Endothelial cell of umbilical vein (primary cell): Measurements from ENCODE around the gene SLC15A3. TPM values are rescaled to one million over a fixed set of nuclear protein-coding genes. Genes with fewer than 3 reads are reported as not detected.

Experiments
- BruUV-seq: library from RNA; stranded (reverse); fragments of 400-500 nt; replicated peaks from 2 replicates; lab custom pipeline; 2021; lab: Mats Ljungman, UMichigan
- CTCF ChIA-PET: fragments of 300-600, 350-600 bp; sonication (Branson Sonifier 250); formaldehyde crosslinking; loops from one replicate; lab custom pipeline; 2021; ENCODE audit warnings: antibody characterized with exemption, inconsistent platforms; lab: Charles Lee
- POLR2A ChIA-PET: fragments of 300-600, 350-600 bp; sonication (Branson Sonifier 250); formaldehyde crosslinking; loops from one replicate; lab custom pipeline; 2021; ENCODE audit warnings: antibody characterized with exemption, inconsistent platforms; lab: Charles Lee
- DNase-seq: peaks from one replicate; pipeline ENCODE4 v3.0.0-alpha.2; 2011; ENCODE audit warnings: low read depth, low spot score
- FAIRE-seq: peaks from 2 replicates; lab custom pipeline; 2011; peaks lifted over from hg19 to GRCh38; lab: Jason Lieb, UNC
- H2AFZ ChIP-seq: 2 replicates; pipeline ENCODE4 v1.6.0; 2012; ENCODE audit warnings: low read depth, low read length, control low read depth, inconsistent platforms
- H3K27ac ChIP-seq: 2 replicates; pipeline ENCODE4 v1.5.1; 2011; ENCODE audit warnings: low read depth, mild to moderate bottlenecking, control low read depth, low read length, moderate library complexity; ENCODE audit not compliant: insufficient read depth
- H3K27me3 ChIP-seq, 2 experiments: 2 replicates each; pipeline versions ENCODE4 v1.6.0 to v1.6.1; 2011; ENCODE audit warnings: low read length in 2 of 2, mixed read lengths in 1 of 2; ENCODE audit not compliant: control insufficient read depth in 2 of 2, insufficient read depth in 2 of 2
- H3K36me3 ChIP-seq, 2 experiments: 2 replicates in 1 of 2; 3 replicates in 1 of 2; pipeline ENCODE4 v1.5.1; 2011; ENCODE audit warnings: low read length in 2 of 2, mild to moderate bottlenecking in 1 of 2, moderate library complexity in 1 of 2; ENCODE audit not compliant: control insufficient read depth in 2 of 2, insufficient read depth in 2 of 2; ENCODE audit errors: extremely low read depth in 1 of 2
- H3K4me1 ChIP-seq: 3 replicates; pipeline ENCODE4 v1.5.1; 2011; ENCODE audit warnings: mild to moderate bottlenecking, low read length; ENCODE audit not compliant: control insufficient read depth, insufficient read depth; ENCODE audit errors: extremely low read depth
- H3K4me2 ChIP-seq: 2 replicates; pipeline ENCODE4 v1.6.1; 2011; ENCODE audit warnings: low read length, control low read depth, mixed read lengths; ENCODE audit not compliant: insufficient read depth
- H3K4me3 ChIP-seq, 3 experiments: fragments of 200-600 bp in 1 of 3; sonication (generic), shearing (Covaris generic) in 1 of 3; replicated peaks in 1 of 3; 2 replicates each; pipeline ENCODE4 v1.5.1; 2011 to 2016; ENCODE audit warnings: control low read depth in 3 of 3, low read length in 3 of 3, mild to moderate bottlenecking in 2 of 3, inconsistent platforms in 1 of 3, low read depth in 1 of 3, moderate library complexity in 1 of 3; ENCODE audit not compliant: insufficient read depth in 1 of 3
- H3K79me2 ChIP-seq: 2 replicates; pipeline ENCODE4 v1.6.0; 2012; ENCODE audit warnings: low read length, inconsistent platforms; ENCODE audit not compliant: control insufficient read depth, insufficient read depth
- H3K9ac ChIP-seq: replicated peaks from 2 replicates; pipeline ENCODE3; 2011; ENCODE audit warnings: low read length, control low read depth; ENCODE audit not compliant: insufficient read depth; ENCODE audit errors: extremely low read depth
- H3K9me1 ChIP-seq: replicated peaks from 3 replicates; pipeline ENCODE4 v1.6.0; 2011; ENCODE audit warnings: mild to moderate bottlenecking, low read length; ENCODE audit not compliant: control insufficient read depth, insufficient read depth; ENCODE audit errors: extremely low read depth
- H3K9me3 ChIP-seq: replicated peaks from 2 replicates; pipeline ENCODE4 v1.5.1; 2012; ENCODE audit warnings: low read length, inconsistent platforms; ENCODE audit not compliant: control insufficient read depth, insufficient read depth
- H4K20me1 ChIP-seq: replicated peaks from 2 replicates; pipeline ENCODE3; 2011; ENCODE audit warnings: mild to moderate bottlenecking, low read length; ENCODE audit not compliant: control insufficient read depth, insufficient read depth; ENCODE audit errors: extremely low read depth
- EZH2 ChIP-seq: IDR thresholded peaks from 2 replicates; pipeline ENCODE4 v1.6.1; 2012; ENCODE audit warnings: borderline replicate concordance, low read depth, mild to moderate bottlenecking, moderate library complexity, low read length, inconsistent platforms; ENCODE audit not compliant: severe bottlenecking
- FOS ChIP-seq: IDR thresholded peaks from 2 replicates; pipeline ENCODE4 v1.6.1; 2011; ENCODE audit warnings: mild to moderate bottlenecking, low read length, moderate library complexity, borderline replicate concordance; ENCODE audit not compliant: insufficient read depth
- GATA2 ChIP-seq: IDR thresholded peaks from 2 replicates; pipeline ENCODE4 v1.7.0; 2011; ENCODE audit warnings: low read depth, mild to moderate bottlenecking, moderate library complexity, mixed read lengths, low read length; ENCODE audit not compliant: insufficient read length, insufficient read depth
- JUN ChIP-seq: IDR thresholded peaks from 2 replicates; pipeline ENCODE4 v1.6.1; 2011; ENCODE audit warnings: borderline replicate concordance, low read depth; ENCODE audit not compliant: insufficient read length, insufficient read depth
- MYC ChIP-seq: IDR thresholded peaks from one replicate; pipeline ENCODE4 v1.6.1; 2011; ENCODE audit warnings: mild to moderate bottlenecking, low read depth, low read length
- POLR2A ChIP-seq: IDR thresholded peaks from 2 replicates; pipeline ENCODE4 v1.6.1; 2012; ENCODE audit warnings: low read depth, mild to moderate bottlenecking, control low read depth, low read length
- POLR2AphosphoS5 ChIP-seq: IDR thresholded peaks from 2 replicates; pipeline ENCODE4 v1.6.1; 2012; ENCODE audit warnings: low read depth, mild to moderate bottlenecking, control low read depth, low read length, moderate library complexity; ENCODE audit not compliant: insufficient read depth
- dilution Hi-C: fragments of 300-500 bp; cut with MboI; formaldehyde crosslinking; loops from one replicate; pipeline ENCODE4 v1.15.0; 2019; ENCODE audit warnings: low sequenced_read_pairs; ENCODE audit not compliant: extremely low pct_ligation_motif_present
- intact Hi-C: fragments of 100-400 bp; cut with micrococcal nuclease; formaldehyde crosslinking; loops from one replicate; pipeline ENCODE4 v1.10.0; 2022
- polyA plus RNA-seq, 4 experiments: library from polyadenylated mRNA; depleted of rRNA in 3 of 4; stranded (reverse) in 3 of 4; unstranded in 1 of 4; fragments of >200 nt; gene quantifications; 2 replicates each; pipeline versions ENCODE4 v1.2.1 to v1.2.3, GENCODE V29; 2011 to 2012; ENCODE audit warnings: missing spikeins in 1 of 4
- total RNA-seq: library from RNA; stranded (reverse); gene quantifications from 2 replicates; pipeline ENCODE4 v1.2.3, GENCODE V29; 2021
- TF ChIP-seq, protein P1 (sequence below): IDR thresholded peaks from 2 replicates; pipeline ENCODE4 v1.6.1; 2011; ENCODE audit not compliant: insufficient read depth, insufficient read length
- TF ChIP-seq, protein P2 (sequence below), 2 donors: IDR thresholded peaks; 1 replicate in 1 of 2; 2 replicates in 1 of 2; pipeline ENCODE4 v1.5.1; 2011; ENCODE audit warnings: low read length in 2 of 2, mild to moderate bottlenecking in 2 of 2, moderate library complexity in 2 of 2, control low read depth in 1 of 2, inconsistent platforms in 1 of 2, low read depth in 1 of 2; ENCODE audit not compliant: insufficient read depth in 1 of 2; ENCODE audit errors: extremely low read depth in 1 of 2

The SLC15A3 gene
- total and polyA plus RNA-seq, 2 donors (not counting 3 experiments of a cell fraction or from before 2014, with no cell fraction given): 3.3 to 4.4 TPM

DNA sequence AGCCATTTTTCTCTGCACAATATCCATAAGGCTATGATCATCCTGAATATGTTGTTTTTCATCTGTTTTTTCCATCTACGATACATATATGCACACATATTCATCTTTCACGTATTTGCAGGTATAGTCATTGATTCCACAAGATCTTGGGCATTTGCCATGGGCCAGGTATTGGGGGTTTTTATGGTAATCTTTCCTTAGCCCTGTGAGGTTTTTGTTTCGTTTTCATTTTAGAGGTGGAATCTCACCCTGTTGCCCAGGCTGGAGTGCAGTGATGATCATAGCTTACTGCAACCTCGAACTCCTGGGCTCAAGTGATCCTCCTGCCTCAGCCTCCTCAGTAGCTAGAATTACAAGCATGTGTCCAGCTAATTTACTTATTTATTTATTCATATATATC, 39.5 kb upstream of the SLC15A3 start:
- intact Hi-C loops: no loop called here
- no peak overlapping the region for H3K4me2 ChIP-seq
- no peaks in the 10 kb centered on the region for H3K36me3 ChIP-seq
- no peak overlapping the region for H3K27ac ChIP-seq
- H3K9me1 ChIP-seq: no peaks in the 10 kb centered on the region
- no TSS peak for BruUV-seq
- dilution Hi-C loops: no loop called here
- H4K20me1 ChIP-seq: no peaks in the 10 kb centered on the region
- no peak overlapping the region for H3K9ac ChIP-seq
- DNase-seq (no peak), FAIRE-seq (no peak)
- H3K4me1 ChIP-seq: no peaks in the 10 kb centered on the region
- H3K9me3 ChIP-seq: no peaks in the 10 kb centered on the region
- POLR2A ChIA-PET: interaction anchor here (0.7 kb wide), 2 partner anchors 82 to 180 kb away, joined by 3 read pairs; no protein-coding TSS in a partner anchor
- TF ChIP-seq FOS: no peak
- TF ChIP-seq MYC: no peak
- no peak for TF ChIP-seq POLR2AphosphoS5
- TF ChIP-seq, protein P1, sequence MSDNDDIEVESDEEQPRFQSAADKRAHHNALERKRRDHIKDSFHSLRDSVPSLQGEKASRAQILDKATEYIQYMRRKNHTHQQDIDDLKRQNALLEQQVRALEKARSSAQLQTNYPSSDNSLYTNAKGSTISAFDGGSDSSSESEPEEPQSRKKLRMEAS: no peak
- TF ChIP-seq, protein P2, sequence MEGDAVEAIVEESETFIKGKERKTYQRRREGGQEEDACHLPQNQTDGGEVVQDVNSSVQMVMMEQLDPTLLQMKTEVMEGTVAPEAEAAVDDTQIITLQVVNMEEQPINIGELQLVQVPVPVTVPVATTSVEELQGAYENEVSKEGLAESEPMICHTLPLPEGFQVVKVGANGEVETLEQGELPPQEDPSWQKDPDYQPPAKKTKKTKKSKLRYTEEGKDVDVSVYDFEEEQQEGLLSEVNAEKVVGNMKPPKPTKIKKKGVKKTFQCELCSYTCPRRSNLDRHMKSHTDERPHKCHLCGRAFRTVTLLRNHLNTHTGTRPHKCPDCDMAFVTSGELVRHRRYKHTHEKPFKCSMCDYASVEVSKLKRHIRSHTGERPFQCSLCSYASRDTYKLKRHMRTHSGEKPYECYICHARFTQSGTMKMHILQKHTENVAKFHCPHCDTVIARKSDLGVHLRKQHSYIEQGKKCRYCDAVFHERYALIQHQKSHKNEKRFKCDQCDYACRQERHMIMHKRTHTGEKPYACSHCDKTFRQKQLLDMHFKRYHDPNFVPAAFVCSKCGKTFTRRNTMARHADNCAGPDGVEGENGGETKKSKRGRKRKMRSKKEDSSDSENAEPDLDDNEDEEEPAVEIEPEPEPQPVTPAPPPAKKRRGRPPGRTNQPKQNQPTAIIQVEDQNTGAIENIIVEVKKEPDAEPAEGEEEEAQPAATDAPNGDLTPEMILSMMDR (IDR thresholded peaks at IDR 0.05; ENCODE audit: extremely low read depth in 1 of 2, insufficient read depth in 1 of 2, low read depth in 1 of 2, low read length in 2 of 2): no peak
- TF ChIP-seq EZH2: no peak
- no peak for TF ChIP-seq JUN
- no peak for TF ChIP-seq GATA2
- TF ChIP-seq POLR2A: no peak
- H3K79me2 ChIP-seq: no peaks in the 10 kb centered on the region
- CTCF ChIA-PET: interaction anchor here (1.3 kb wide), 1 partner anchor 21 kb away, joined by 6 read pairs; no protein-coding TSS in a partner anchor
- H2AFZ ChIP-seq: no peak overlapping the region
- no peak overlapping the region for H3K4me3 ChIP-seq
- peaks cover 8 to 11% of the 10 kb centered on the region in 2 experiments for H3K27me3 ChIP-seq
